ENCODE results near the gene GLG1. TPM values are rescaled to one million over a fixed set of nuclear protein-coding genes. Genes with fewer than 3 reads are reported as not detected.

The GLG1 gene
- total RNA-seq, 1 donor from 2014 or later = 276 TPM

GRCh38 chr16:74650966-74651567, 44.2 kb upstream of the GLG1 start:
- Mint-ChIP-seq H3K4me3 (ENCODE audit: unreplicated experiment) (no peak overlapping the region), H3K9me3 (ENCODE audit: low read depth) (no peaks in the 10 kb centered on the region), H3K27me3 (ENCODE audit: low read depth) (no peaks in the 10 kb centered on the region), H3K27ac (ENCODE audit: unreplicated experiment) (peak overlapping the region; percentile 57), H3K4me1 (ENCODE audit: low read depth) (peaks cover 65% of the 10 kb centered on the region), H3K36me3 (ENCODE audit: low read depth) (peaks cover 9% of the 10 kb centered on the region)
- DNase-seq (ENCODE audit: low spot score) = no peak
- TF ChIP-seq, protein P1, sequence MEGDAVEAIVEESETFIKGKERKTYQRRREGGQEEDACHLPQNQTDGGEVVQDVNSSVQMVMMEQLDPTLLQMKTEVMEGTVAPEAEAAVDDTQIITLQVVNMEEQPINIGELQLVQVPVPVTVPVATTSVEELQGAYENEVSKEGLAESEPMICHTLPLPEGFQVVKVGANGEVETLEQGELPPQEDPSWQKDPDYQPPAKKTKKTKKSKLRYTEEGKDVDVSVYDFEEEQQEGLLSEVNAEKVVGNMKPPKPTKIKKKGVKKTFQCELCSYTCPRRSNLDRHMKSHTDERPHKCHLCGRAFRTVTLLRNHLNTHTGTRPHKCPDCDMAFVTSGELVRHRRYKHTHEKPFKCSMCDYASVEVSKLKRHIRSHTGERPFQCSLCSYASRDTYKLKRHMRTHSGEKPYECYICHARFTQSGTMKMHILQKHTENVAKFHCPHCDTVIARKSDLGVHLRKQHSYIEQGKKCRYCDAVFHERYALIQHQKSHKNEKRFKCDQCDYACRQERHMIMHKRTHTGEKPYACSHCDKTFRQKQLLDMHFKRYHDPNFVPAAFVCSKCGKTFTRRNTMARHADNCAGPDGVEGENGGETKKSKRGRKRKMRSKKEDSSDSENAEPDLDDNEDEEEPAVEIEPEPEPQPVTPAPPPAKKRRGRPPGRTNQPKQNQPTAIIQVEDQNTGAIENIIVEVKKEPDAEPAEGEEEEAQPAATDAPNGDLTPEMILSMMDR (IDR thresholded peaks at IDR 0.05) = peak; percentile 87

- H3K27me3 Mint-ChIP-seq (ENCODE audit: low read depth) = no peaks in the 10 kb centered on the region
- H3K4me3 Mint-ChIP-seq (ENCODE audit: unreplicated experiment) = no peak overlapping the region
- peaks cover 9% of the 10 kb centered on the region for H3K36me3 Mint-ChIP-seq (ENCODE audit: low read depth)
- peaks cover 69% of the 10 kb centered on the region for H3K4me1 Mint-ChIP-seq (ENCODE audit: low read depth)
- no peak for DNase-seq (ENCODE audit: low spot score)
- peak overlapping the region; percentile 43 for H3K27ac Mint-ChIP-seq (ENCODE audit: unreplicated experiment)
- no peaks in the 10 kb centered on the region for H3K9me3 Mint-ChIP-seq (ENCODE audit: low read depth)
- TF ChIP-seq, protein P1 (IDR thresholded peaks at IDR 0.05) = no peak
Measured at GRCh38 chr16:74649839-74650504, 43.1 kb upstream of the GLG1 start.

DNA sequence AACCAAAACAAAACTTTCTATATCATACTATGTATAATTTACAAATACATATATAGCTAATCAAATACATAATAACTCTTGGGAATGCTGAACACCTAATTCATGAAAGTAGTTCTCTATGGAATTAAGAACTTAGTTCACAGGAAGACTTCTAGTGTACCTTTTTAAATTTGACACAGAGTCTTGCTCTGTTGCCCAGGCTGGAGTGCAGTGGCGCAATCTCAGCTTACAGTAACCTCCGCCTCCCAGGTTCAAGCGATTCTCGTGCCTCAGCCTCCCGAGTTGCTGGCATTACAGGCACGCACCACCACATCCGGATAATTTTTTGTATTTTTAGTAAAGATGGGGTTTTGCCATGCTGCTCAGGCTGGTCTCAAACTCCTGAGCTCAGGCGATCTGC, 35.1 kb upstream of the GLG1 start:
- no peak overlapping the region for H3K4me3 Mint-ChIP-seq (ENCODE audit: unreplicated experiment)
- H3K27ac Mint-ChIP-seq (ENCODE audit: unreplicated experiment) = no peak overlapping the region
- H3K9me3 Mint-ChIP-seq (ENCODE audit: low read depth) = no peaks in the 10 kb centered on the region
- DNase-seq (ENCODE audit: low spot score) = no peak
- no peaks in the 10 kb centered on the region for H3K27me3 Mint-ChIP-seq (ENCODE audit: low read depth)
- H3K4me1 Mint-ChIP-seq (ENCODE audit: low read depth) = peaks cover 25% of the 10 kb centered on the region
- peaks cover 17% of the 10 kb centered on the region for H3K36me3 Mint-ChIP-seq (ENCODE audit: low read depth)
- TF ChIP-seq, protein P1 (IDR thresholded peaks at IDR 0.05) = no peak

- peaks cover 9% of the 10 kb centered on the region for H3K36me3 Mint-ChIP-seq (ENCODE audit: low read depth)
- no peak overlapping the region for H3K4me3 Mint-ChIP-seq (ENCODE audit: unreplicated experiment)
- peak overlapping the region; percentile 45 for H3K27ac Mint-ChIP-seq (ENCODE audit: unreplicated experiment)
- no peak for DNase-seq (ENCODE audit: low spot score)
- TF ChIP-seq, protein P1 (IDR thresholded peaks at IDR 0.05) = no peak
- H3K9me3 Mint-ChIP-seq (ENCODE audit: low read depth) = no peaks in the 10 kb centered on the region
- no peaks in the 10 kb centered on the region for H3K27me3 Mint-ChIP-seq (ENCODE audit: low read depth)
- no peaks in the 10 kb centered on the region for H3K4me1 Mint-ChIP-seq (ENCODE audit: low read depth)
Measured at GRCh38 chr16:74637742-74638453, 31.0 kb upstream of the GLG1 start.

DNA sequence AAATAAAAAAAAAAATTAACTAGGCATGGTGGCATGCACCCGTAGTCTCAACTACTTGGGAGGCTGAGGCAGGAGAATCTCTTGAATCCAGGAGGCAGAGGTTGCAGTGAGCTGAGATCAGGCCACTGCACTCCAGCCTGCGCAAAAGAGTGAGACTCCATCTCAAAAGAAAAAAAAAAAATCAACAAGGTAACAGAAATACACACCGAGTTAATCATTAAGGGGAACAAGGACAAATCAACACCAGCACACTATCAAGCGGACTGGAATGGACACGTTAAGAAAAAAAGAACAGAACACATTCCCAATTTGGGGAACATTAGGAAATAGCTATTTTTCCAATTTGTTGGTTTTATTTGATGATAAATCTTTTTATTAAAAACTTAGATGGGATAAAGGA, 28.4 kb upstream of the GLG1 start:
- Mint-ChIP-seq H3K4me3 (ENCODE audit: unreplicated experiment) (no peak overlapping the region), H3K36me3 (ENCODE audit: low read depth) (peaks cover 19% of the 10 kb centered on the region), H3K9me3 (ENCODE audit: low read depth) (no peaks in the 10 kb centered on the region), H3K27ac (ENCODE audit: unreplicated experiment) (no peak overlapping the region), H3K27me3 (ENCODE audit: low read depth) (no peaks in the 10 kb centered on the region), H3K4me1 (ENCODE audit: low read depth) (no peaks in the 10 kb centered on the region)
- DNase-seq (ENCODE audit: low spot score) = no peak
- TF ChIP-seq, protein P1 (IDR thresholded peaks at IDR 0.05) = no peak
